Coronary artery (tissue), 2 donors: ENCODE results near the gene REP15.

Experiments used
- DNase-seq: peaks from one replicate; pipeline ENCODE4 v3.0.0-alpha.2; 2017; ENCODE audit warnings: low spot score
- H3K27ac ChIP-seq, 2 donors: fragments of 200-600 bp; sonication (generic); one replicate each; pipeline ENCODE4 v1.5.1; 2016 to 2019
- H3K4me3 ChIP-seq: fragments of 200-600 bp; sonication (generic); 2 replicates; pipeline ENCODE4 v1.5.1; 2016; ENCODE audit warnings: mild to moderate bottlenecking, moderate library complexity
- TF ChIP-seq, protein P1 (sequence below): fragments of 200-600 bp; sonication (generic); IDR thresholded peaks from one replicate; pipeline ENCODE4 v1.5.1; 2019; ENCODE audit warnings: antibody characterized with exemption

Gene REP15

DNA sequence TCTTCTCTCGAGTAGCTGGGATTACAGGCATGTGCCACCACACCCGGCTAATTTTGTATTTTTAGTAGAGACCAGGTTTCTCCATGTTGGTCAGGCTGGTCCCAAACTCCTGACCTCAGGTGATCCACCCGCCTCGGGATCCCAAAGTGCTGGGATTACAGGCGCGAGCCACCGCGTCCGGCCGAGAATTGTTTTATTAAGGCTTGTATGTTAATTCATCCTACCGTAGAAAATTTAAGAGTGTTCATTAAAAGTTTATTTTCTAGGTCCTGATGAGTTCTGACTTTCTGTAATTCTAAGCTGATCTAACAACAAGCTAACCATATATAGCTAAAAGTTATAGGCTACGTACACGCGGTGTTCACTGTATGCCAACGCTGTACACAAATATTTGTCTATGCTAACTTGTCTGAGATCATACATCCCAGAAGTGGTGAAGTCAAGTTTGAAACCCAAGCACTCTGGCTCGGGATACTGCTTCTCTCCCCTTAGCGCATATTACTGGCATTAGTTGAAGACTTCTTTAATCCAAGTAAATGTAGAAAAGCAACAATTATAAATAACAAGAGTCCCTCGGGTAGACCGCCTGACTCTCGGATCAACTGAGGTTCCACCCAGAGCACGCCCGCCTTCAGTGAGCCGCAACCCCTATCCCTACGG lies 13.8 kb downstream of the REP15 start:
- DNase-seq: no peak
- peak overlapping the region; percentile 92 for H3K4me3 ChIP-seq
- H3K27ac ChIP-seq: peak overlapping the region; percentile 77 to 84
- TF ChIP-seq, protein P1, sequence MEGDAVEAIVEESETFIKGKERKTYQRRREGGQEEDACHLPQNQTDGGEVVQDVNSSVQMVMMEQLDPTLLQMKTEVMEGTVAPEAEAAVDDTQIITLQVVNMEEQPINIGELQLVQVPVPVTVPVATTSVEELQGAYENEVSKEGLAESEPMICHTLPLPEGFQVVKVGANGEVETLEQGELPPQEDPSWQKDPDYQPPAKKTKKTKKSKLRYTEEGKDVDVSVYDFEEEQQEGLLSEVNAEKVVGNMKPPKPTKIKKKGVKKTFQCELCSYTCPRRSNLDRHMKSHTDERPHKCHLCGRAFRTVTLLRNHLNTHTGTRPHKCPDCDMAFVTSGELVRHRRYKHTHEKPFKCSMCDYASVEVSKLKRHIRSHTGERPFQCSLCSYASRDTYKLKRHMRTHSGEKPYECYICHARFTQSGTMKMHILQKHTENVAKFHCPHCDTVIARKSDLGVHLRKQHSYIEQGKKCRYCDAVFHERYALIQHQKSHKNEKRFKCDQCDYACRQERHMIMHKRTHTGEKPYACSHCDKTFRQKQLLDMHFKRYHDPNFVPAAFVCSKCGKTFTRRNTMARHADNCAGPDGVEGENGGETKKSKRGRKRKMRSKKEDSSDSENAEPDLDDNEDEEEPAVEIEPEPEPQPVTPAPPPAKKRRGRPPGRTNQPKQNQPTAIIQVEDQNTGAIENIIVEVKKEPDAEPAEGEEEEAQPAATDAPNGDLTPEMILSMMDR: no peak

DNA sequence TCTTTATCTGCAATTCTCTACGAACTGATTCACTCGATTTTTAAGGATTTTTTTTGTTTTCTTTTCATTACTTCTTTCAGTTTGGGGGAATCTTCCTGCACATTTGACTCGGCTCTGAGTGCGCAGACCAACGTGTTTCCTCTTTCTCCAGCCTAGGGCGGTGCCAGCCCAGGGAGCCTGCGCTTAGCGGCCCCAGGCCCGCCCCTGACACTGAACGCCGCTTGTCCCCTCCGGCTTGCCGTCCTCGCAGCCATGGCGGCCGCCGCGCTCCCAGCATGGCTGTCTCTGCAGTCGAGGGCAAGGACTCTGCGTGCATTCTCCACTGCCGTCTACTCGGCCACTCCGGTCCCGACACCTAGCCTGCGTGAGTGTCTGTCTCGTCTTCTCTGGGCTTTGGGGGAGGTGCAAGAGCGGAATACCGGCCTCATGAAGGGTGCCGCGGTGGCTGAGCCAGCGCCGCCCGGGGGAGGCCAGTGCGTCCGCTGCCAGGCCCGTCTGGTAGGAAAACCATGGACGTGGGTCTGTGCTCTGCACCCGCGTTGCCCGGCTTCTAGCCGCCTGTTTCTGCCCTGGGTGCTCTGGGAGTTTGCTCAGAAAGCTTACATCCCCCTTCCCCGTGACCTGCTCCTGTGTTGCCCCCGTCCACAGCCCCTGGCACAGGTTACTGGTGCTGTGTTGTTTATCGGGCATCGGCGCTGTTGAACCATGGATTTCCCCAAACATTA lies 14.5 kb downstream of the REP15 start, which contains the start of gene MRPS35:
Gene MRPS35 (plus strand): TSS at position 241 of the 725 bp plus-strand sequence. CDS start 12 bp downstream, at position 253.
- H3K4me3 ChIP-seq: peak within 1 kb of the TSS; percentile 92
- H3K27ac ChIP-seq: peak within 1 kb of the TSS; percentile 77 to 84
- peak; percentile 92 for DNase-seq
- TF ChIP-seq, protein P1: no peak

DNA sequence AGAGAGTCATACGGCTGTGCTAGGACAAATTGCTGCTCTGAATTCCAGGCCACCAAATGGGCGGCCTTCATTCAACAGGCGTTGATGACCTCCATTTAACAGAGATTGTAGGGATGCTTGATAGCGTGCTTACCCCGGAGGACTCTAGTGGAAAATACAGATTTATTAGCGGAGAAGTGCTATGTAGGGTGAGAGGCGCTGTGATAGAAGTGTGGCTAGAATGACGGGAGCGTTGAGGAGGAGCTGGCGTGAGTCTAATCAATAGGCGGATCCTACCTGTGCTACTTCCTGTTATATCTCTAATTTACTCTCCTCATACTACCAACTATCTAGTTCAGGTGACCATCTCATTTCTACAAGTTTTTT lies 15.1 kb downstream of the REP15 start:
- TF ChIP-seq, protein P1: no peak
- peak overlapping the region; percentile 92 for H3K4me3 ChIP-seq
- DNase-seq: no peak
- no peak overlapping the region for H3K27ac ChIP-seq

DNA sequence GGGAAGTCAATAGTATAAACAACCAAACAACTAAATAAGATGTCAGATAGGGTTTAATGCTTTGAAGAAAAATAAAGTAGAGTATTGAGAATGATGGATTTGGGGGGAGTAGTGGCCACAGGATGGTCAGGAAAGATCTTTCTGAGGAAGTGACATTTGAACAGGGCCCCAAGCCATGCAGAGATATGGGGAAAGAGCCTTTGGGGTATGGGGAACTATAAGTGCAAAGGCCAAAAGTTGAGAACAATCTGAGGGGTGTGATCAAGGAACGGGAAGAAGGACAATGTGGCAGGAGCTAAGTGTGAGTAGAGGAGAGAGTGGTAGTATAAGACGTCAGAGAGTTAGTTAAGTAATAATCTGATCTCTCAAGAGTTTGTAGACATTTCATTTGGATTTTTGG lies 15.7 kb downstream of the REP15 start:
- peak overlapping the region; percentile 92 for H3K4me3 ChIP-seq

DNA sequence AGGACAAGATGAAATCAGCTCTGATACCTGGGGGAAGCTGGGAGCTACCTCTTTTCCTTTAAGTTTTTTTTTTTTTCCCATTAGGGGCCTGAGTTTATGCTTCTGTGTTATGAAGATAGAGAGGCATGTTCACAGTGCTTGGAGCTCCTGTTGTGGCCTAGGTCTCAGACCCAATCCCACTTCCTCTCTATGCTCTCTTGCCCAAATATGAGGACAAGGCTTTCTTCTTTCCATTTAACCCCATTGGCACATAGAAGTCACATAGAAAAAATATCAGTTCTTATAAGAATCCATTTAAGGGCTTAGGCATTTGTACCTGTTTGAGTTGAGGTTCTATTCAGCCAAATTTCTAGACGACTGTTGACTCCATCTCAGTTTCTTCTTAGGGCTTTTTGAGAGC lies 27.0 kb downstream of the REP15 start:
- Histone ChIP-seq H3K4me3 (no peak overlapping the region), H3K27ac (no peak overlapping the region)
- DNase-seq: no peak
- TF ChIP-seq, protein P1: no peak

More for the DNA sequence above, 15.7 kb downstream of the REP15 start:
- DNase-seq: no peak
- no peak overlapping the region for H3K27ac ChIP-seq
- TF ChIP-seq, protein P1: no peak

DNA sequence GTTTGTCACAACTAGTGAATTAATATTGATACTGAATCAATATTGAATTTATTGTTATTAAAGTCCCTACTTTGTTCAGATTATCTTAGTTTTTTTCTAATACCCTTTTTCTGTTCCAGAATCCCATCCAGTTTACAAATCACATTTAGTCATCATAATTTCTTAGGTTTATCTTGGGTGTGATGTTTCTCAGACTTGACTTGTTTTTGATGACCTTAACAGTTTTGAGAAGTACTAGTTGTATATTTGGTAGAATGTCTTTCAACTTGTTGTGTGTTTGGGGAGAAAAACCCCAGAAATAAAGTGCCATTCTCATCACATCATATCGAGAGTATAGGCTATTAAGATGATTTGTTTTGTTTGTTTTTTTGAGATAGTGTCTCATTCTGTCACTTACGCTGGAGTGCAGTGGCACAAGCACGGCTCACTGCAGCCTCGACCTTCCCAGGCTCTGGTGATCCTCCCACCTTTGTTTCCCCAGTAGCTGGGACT lies 33.9 kb downstream of the REP15 start:
- TF ChIP-seq, protein P1: no peak
- Histone ChIP-seq H3K27ac (no peak overlapping the region), H3K4me3 (no peak overlapping the region)
- no peak for DNase-seq
